MCF 10A (cell line): Measurements from ENCODE around the gene NEK11. TPM values are rescaled to one million over a fixed set of nuclear protein-coding genes. Genes with fewer than 3 reads are reported as not detected.
A peak's percentile ranks its signal among the peaks of the same experiment; 100 is the strongest.

ENCODE experiments used
- BruUV-seq: library from RNA; stranded (reverse); fragments of 400-500 nt; replicated peaks from 2 replicates; lab custom pipeline; 2021; lab: Mats Ljungman, UMichigan
- CTCF ChIA-PET: fragments of 300-600 bp; sonication (Branson Sonifier 250); formaldehyde crosslinking; extraction: SDS; loops from one replicate; lab custom pipeline; 2021; ENCODE audit warnings: antibody characterized with exemption, inconsistent platforms; lab: Yijun Ruan, JAX
- POLR2A ChIA-PET: fragments of 300-600, 350-650 bp; sonication (Branson Sonifier 250); formaldehyde crosslinking; extraction: SDS; loops from one replicate; lab custom pipeline; 2020; ENCODE audit warnings: antibody characterized with exemption, inconsistent platforms; lab: Yijun Ruan, JAX
- DNase-seq: peaks from one replicate; pipeline ENCODE4 v3.0.0-alpha.2; 2018; ENCODE audit not compliant: unreplicated experiment
- H3K27ac Mint-ChIP-seq: one replicate; pipeline ENCODE4 v1.8.0; 2022; ENCODE audit warnings: mild to moderate bottlenecking, low read depth, mixed read lengths; ENCODE audit not compliant: unreplicated experiment
- H3K27me3 Mint-ChIP-seq: one replicate; pipeline ENCODE4 v1.8.0; 2022; ENCODE audit warnings: mixed read lengths; ENCODE audit not compliant: insufficient read depth, unreplicated experiment
- H3K36me3 Mint-ChIP-seq: one replicate; pipeline ENCODE4 v1.8.0; 2022; ENCODE audit warnings: mild to moderate bottlenecking, moderate library complexity, mixed read lengths; ENCODE audit not compliant: insufficient read depth, unreplicated experiment
- H3K4me1 Mint-ChIP-seq: one replicate; pipeline ENCODE4 v1.8.0; 2022; ENCODE audit warnings: mixed read lengths; ENCODE audit not compliant: insufficient read depth, unreplicated experiment
- H3K4me3 Mint-ChIP-seq: one replicate; pipeline ENCODE4 v1.8.0; 2022; ENCODE audit warnings: mild to moderate bottlenecking, moderate library complexity, mixed read lengths; ENCODE audit not compliant: unreplicated experiment
- H3K9me3 Mint-ChIP-seq: one replicate; pipeline ENCODE4 v1.8.0; 2022; ENCODE audit warnings: mixed read lengths; ENCODE audit not compliant: unreplicated experiment
- CTCF ChIP-seq: fragments of 200-600 bp; IDR thresholded peaks from one replicate; pipeline ENCODE4 v1.8.0; 2022; ENCODE audit warnings: antibody characterized with exemption, mild to moderate bottlenecking; ENCODE audit not compliant: unreplicated experiment
- intact Hi-C: fragments of 100-400 bp; cut with micrococcal nuclease; formaldehyde crosslinking; loops from 2 replicates; pipeline ENCODE4 v1.14.1; 2022
- total RNA-seq: library from RNA; stranded (reverse); gene quantifications from 2 replicates; pipeline ENCODE4 v1.2.3, GENCODE V29; 2022

Gene NEK11
- total RNA-seq, 1 experiment from 2014 or later, result 6.9 TPM

- Mint-ChIP-seq H3K4me3 (peak overlapping the region; percentile 50), H3K9me3 (no peaks in the 10 kb centered on the region), H3K36me3 (no peaks in the 10 kb centered on the region), H3K27ac (peak overlapping the region; percentile 68), H3K4me1 (peaks cover 19% of the 10 kb centered on the region), H3K27me3 (no peaks in the 10 kb centered on the region)
- BruUV-seq, result no TSS peak
- TF ChIP-seq CTCF, result no peak
- ChIA-PET POLR2A (no interaction called here), CTCF (interaction anchor here (0.7 kb wide), 1 partner anchor 1231 kb away, joined by 5 read pairs; no protein-coding TSS in a partner anchor)
- DNase-seq, result peak; percentile 63
- intact Hi-C loops, result loop anchor here (10.0 kb wide), 1 partner anchor 168 kb away; the partner anchor contains the start of gene NUDT16
Measured at GRCh38 chr3:131216801-131217200, 190.1 kb downstream of the NEK11 start.

DNA sequence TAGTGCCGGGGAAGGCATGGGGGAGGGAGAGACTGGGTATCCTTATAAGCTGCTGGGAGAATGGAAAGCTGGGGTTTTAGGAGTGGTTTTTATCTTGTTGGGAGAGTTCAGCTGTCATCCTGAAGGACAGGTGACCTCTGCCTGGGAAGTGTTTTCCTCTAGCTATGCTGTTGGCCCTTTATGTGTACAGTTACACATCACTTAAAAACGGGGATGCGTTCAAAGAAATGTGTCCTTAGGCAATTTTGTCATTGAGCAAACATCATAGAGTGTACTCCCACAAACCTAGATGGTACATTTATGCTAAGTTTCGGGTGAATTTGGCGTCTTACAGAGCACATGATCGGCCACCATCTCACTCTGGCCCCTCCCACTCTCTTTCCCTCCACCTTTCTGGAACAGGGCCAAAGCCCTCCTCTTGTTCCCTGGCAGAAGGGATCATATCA is 190.6 kb downstream of the NEK11 start:
- no TSS peak for BruUV-seq
- Mint-ChIP-seq H3K4me1 (peaks cover 19% of the 10 kb centered on the region), H3K27ac (peak overlapping the region; percentile 68), H3K4me3 (peak overlapping the region; percentile 50), H3K27me3 (no peaks in the 10 kb centered on the region), H3K36me3 (no peaks in the 10 kb centered on the region), H3K9me3 (no peaks in the 10 kb centered on the region)
- intact Hi-C loops, result loop anchor here (10.0 kb wide), 1 partner anchor 167 kb away; the partner anchor contains the start of gene NUDT16
- POLR2A ChIA-PET, result no interaction called here
- peak; percentile 76 for DNase-seq
- TF ChIP-seq CTCF, result no peak
- CTCF ChIA-PET, result interaction anchor here (0.7 kb wide), 1 partner anchor 1231 kb away, joined by 5 read pairs; no protein-coding TSS in a partner anchor

GRCh38 chr3:131218196-131218595 is 191.5 kb downstream of the NEK11 start:
- H3K27ac Mint-ChIP-seq, result peak overlapping the region; percentile 68
- POLR2A ChIA-PET, result no interaction called here
- no peak for TF ChIP-seq CTCF
- no peaks in the 10 kb centered on the region for H3K9me3 Mint-ChIP-seq
- BruUV-seq, result no TSS peak
- H3K4me3 Mint-ChIP-seq, result peak overlapping the region; percentile 50
- peaks cover 19% of the 10 kb centered on the region for H3K4me1 Mint-ChIP-seq
- H3K36me3 Mint-ChIP-seq, result no peaks in the 10 kb centered on the region
- peak; percentile 12 for DNase-seq
- intact Hi-C loops, result loop anchor here (10.0 kb wide), 1 partner anchor 167 kb away; the partner anchor contains the start of gene NUDT16
- CTCF ChIA-PET, result no interaction called here
- no peaks in the 10 kb centered on the region for H3K27me3 Mint-ChIP-seq

- intact Hi-C loops, result loop anchor here (10.0 kb wide), 1 partner anchor 573 kb away; no protein-coding TSS in a partner anchor
- Mint-ChIP-seq H3K4me3 (no peak overlapping the region), H3K36me3 (no peaks in the 10 kb centered on the region), H3K9me3 (no peaks in the 10 kb centered on the region), H3K27me3 (no peaks in the 10 kb centered on the region), H3K4me1 (peaks cover 17% of the 10 kb centered on the region), H3K27ac (no peak overlapping the region)
- no peak for TF ChIP-seq CTCF
- no TSS peak for BruUV-seq
- CTCF ChIA-PET, result interaction anchor here (0.8 kb wide), 1 partner anchor 8 kb away, joined by 3 read pairs; no protein-coding TSS in a partner anchor
- POLR2A ChIA-PET, result interaction anchor here (0.7 to 0.8 kb wide), 3 partner anchors 128 to 167 kb away, joined by 3 to 4 read pairs (median 3); no protein-coding TSS in a partner anchor
- DNase-seq, result no peak
Measured at GRCh38 chr3:131221731-131222130, 195.1 kb downstream of the NEK11 start.
